ENCODE data around the gene ZNF507. TPM values are rescaled to one million over a fixed set of nuclear protein-coding genes. Genes with fewer than 3 reads are reported as not detected.

Gene ZNF507
- total RNA-seq, 2 experiments from 2014 or later = 21.4 to 21.5 TPM

DNA sequence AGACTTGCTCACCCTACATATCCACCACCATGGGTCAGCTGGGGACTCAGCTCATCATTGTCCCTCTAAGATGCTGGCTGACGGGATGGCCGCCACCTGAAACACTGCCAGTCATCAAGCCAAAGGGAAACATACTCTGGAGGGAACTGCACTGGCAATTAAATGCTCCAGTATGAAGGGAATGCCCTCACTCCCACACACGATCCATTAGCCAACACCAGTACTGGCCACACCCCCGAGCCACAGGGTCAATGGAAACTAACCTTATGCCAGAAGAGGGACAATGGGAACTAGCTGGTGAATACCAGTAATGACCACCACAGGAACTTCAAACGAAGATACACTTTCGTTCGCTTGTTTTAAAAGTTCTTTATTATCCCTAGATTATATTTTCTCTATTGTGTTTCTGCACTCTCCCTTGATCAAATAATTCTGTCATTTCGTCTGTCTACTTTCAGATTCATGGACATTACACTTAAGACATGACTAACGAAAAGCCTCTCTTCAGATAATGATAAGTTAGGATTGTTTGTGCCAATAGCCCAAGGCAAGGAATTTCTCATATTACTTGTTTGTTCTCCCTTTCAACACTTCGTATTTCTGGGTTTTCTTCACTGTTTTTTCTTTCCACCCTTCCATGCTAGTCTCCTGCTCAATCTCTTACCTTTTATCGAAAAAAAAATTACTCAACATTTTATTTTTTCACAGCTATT is 1.7 kb upstream of the ZNF507 start:
- no peak for DNase-seq
- Mint-ChIP-seq H3K9me3 (no peaks in the 10 kb centered on the region), H3K36me3 (ENCODE audit: low read depth) (peaks cover 4% of the 10 kb centered on the region), H3K27ac (no peak overlapping the region), H3K4me3 (no peak overlapping the region), H3K4me1 (ENCODE audit: low read depth) (peaks cover 16% of the 10 kb centered on the region), H3K27me3 (ENCODE audit: low read depth) (no peaks in the 10 kb centered on the region)
- CTCF ChIA-PET = no interaction called here
- intact Hi-C loops (cut with micrococcal nuclease) = loop anchor here (2.0 to 10.0 kb wide), 2 partner anchors 237 to 989 kb away; partner anchors contain the start of gene PDCD5

DNA sequence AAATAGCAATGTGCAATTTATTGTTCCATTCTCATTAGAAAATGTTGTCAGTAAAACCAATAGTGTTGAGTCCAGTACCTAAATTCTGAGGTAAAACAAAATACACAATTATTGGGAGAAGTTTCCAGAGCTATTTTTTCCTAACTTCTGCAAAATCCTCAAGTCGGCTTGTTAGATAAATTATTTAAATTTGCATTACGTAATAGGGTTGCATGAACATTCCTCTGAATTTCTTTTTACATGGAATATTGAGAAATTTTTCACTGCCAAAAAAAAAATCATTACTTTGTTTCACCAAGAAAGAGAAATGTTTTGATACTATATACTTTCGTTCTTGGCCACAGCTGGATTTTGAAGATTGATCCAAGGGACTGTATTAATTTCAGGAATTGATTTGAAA is 1.5 kb downstream of the ZNF507 start:
- CTCF ChIA-PET = interaction anchor here (1.0 kb wide), 1 partner anchor 11 kb away, joined by 7 read pairs; no protein-coding TSS in a partner anchor
- no peaks in the 10 kb centered on the region for H3K27me3 Mint-ChIP-seq (ENCODE audit: low read depth)
- DNase-seq = no peak
- no peaks in the 10 kb centered on the region for H3K9me3 Mint-ChIP-seq
- peak overlapping the region; percentile 96 for H3K4me3 Mint-ChIP-seq
- H3K27ac Mint-ChIP-seq = no peak overlapping the region
- peaks cover 25% of the 10 kb centered on the region for H3K36me3 Mint-ChIP-seq (ENCODE audit: low read depth)
- H3K4me1 Mint-ChIP-seq (ENCODE audit: low read depth) = peaks cover 45% of the 10 kb centered on the region
- intact Hi-C loops (cut with micrococcal nuclease) = loop anchor here (10.0 kb wide), 1 partner anchor 992 kb away; no protein-coding TSS in a partner anchor

DNA sequence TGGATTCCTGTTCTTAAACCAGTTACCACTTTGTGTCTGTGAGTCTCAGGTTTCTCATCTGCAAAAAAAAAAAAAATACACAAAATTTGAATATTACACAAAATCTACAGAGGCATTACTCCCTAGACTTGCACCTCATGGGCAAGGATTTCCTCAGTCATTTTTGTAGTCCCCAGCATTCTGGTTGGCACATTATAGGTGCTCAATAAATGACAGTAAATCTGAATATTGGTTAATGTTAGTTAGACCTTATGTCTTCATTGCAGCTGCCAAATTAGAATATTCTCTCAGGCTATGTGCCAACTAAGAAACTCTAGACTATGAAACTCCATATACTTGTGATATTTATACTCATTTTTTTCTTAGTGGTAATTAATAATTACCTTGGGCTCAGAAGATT is 2.2 kb downstream of the ZNF507 start:
- Mint-ChIP-seq H3K27ac (no peak overlapping the region), H3K9me3 (no peaks in the 10 kb centered on the region), H3K27me3 (ENCODE audit: low read depth) (no peaks in the 10 kb centered on the region), H3K4me3 (peak overlapping the region; percentile 45), H3K36me3 (ENCODE audit: low read depth) (peaks cover 30% of the 10 kb centered on the region), H3K4me1 (ENCODE audit: low read depth) (peaks cover 50% of the 10 kb centered on the region)
- CTCF ChIA-PET = no interaction called here
- no peak for DNase-seq
- intact Hi-C loops (cut with micrococcal nuclease) = loop anchor here (10.0 kb wide), 1 partner anchor 993 kb away; no protein-coding TSS in a partner anchor

DNA sequence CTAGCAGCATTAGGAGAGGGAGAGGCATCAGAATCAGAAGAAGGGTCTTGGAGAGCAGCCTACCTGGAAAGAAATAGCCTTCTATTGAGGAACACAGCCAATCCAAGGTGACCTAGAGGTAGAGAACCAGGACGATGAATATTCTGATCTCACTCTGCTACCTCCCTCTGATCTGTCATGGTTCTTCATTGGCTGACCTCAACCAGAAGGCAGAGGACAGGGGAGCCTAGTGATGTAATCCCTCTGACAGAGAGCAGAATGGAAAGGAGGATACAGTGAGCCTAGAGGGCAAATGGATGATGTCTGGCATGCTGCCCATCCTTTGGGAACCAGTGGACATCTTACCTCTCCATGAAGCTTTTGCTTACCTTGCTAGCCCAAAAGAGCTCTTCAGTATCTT is 3.6 kb downstream of the ZNF507 start:
- intact Hi-C loops (cut with micrococcal nuclease) = loop anchor here (10.0 kb wide), 1 partner anchor 994 kb away; no protein-coding TSS in a partner anchor
- CTCF ChIA-PET = interaction anchor here (1.0 kb wide), 1 partner anchor 10 kb away, joined by 3 read pairs; no protein-coding TSS in a partner anchor
- Mint-ChIP-seq H3K36me3 (ENCODE audit: low read depth) (peaks cover 45% of the 10 kb centered on the region), H3K4me3 (no peak overlapping the region), H3K9me3 (no peaks in the 10 kb centered on the region), H3K27me3 (ENCODE audit: low read depth) (no peaks in the 10 kb centered on the region), H3K27ac (no peak overlapping the region), H3K4me1 (ENCODE audit: low read depth) (peaks cover 57% of the 10 kb centered on the region)
- DNase-seq = no peak

DNA sequence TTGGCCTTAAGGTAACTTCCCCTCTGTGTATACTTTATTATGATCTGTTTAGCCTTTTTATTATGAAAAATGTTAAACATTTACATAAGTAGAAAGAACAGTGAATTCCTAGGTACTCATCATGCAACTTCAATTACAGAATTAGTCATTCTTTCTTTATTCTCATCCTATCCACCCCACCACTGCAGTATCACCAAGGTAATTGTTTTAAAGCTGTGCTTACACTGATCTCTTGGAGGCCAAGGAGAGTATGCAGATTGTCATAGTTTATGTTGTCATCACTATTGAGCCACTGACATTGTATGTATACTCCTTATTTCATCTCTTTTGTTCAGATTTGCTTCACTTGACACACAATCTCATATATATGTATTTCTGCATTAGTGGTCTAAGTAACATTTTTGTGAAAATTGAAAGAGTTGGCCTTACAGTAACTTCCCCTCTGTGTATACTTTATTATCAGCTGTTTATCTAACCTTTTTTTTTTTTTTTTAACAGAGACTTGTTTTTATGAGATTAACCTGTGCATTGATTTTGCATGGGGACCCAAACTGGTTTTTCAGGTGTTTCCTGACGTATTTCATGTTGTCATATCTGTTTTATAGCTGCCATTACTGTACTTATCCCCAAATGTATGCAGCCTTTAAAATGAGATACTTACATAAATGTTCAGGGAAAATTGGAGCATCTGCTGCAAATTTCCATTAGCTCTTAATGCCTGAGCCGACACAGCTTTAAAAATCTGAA is 4.5 kb downstream of the ZNF507 start:
- H3K27me3 Mint-ChIP-seq (ENCODE audit: low read depth) = no peaks in the 10 kb centered on the region
- H3K9me3 Mint-ChIP-seq = no peaks in the 10 kb centered on the region
- no peak for DNase-seq
- H3K4me3 Mint-ChIP-seq = no peak overlapping the region
- peaks cover 64% of the 10 kb centered on the region for H3K4me1 Mint-ChIP-seq (ENCODE audit: low read depth)
- intact Hi-C loops (cut with micrococcal nuclease) = loop anchor here (10.0 kb wide), 1 partner anchor 995 kb away; no protein-coding TSS in a partner anchor
- H3K36me3 Mint-ChIP-seq (ENCODE audit: low read depth) = peaks cover 53% of the 10 kb centered on the region
- CTCF ChIA-PET = interaction anchor here (0.6 to 1.0 kb wide), 2 partner anchors 11 to 1185 kb away, joined by 3 read pairs; no protein-coding TSS in a partner anchor
- H3K27ac Mint-ChIP-seq = no peak overlapping the region

DNA sequence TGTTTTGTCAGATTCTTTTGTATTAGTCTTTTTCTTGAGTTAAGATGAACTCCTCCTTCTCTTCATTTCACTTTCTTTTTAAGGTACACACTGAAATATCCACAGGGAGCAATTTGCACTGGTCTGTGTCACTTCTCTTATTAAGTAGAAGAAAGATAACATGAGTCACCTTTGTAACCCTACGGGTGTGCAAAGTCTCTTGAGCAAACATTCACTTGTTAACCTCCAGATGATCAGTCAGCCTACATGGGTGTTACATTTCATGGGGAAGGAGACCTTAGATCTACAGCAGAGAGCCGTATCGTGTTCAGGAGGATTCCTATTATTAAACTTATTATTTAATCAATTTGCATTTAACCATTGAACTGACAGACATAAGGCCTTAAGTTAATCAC is 5.1 kb downstream of the ZNF507 start:
- Mint-ChIP-seq H3K9me3 (no peaks in the 10 kb centered on the region), H3K36me3 (ENCODE audit: low read depth) (peaks cover 56% of the 10 kb centered on the region), H3K27ac (no peak overlapping the region), H3K4me3 (no peak overlapping the region), H3K27me3 (ENCODE audit: low read depth) (no peaks in the 10 kb centered on the region), H3K4me1 (ENCODE audit: low read depth) (peaks cover 70% of the 10 kb centered on the region)
- intact Hi-C loops (cut with micrococcal nuclease) = no loop called here
- CTCF ChIA-PET = interaction anchor here (0.6 kb wide), 1 partner anchor 1186 kb away, joined by 3 read pairs; no protein-coding TSS in a partner anchor
- no peak for DNase-seq

DNA sequence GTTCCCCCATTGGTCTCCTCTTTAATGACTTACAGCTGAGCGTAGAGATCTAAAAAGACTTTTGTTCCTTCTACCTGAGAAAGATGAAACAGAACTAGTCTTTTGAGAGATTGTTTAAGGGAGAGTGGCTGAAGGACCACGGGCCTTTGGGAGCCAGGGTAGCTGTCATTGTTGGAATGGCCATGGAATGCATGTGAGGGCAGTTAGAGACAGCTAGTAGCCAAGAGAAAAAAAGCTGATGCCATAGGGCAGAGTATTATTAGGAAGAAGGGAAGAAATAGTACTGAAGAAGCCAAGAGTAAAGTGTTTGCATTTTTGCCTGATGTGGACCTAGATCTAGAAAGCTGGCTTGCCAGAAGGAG is 5.6 kb downstream of the ZNF507 start:
- Mint-ChIP-seq H3K36me3 (ENCODE audit: low read depth) (peaks cover 59% of the 10 kb centered on the region), H3K4me1 (ENCODE audit: low read depth) (peaks cover 75% of the 10 kb centered on the region), H3K9me3 (no peaks in the 10 kb centered on the region), H3K27ac (peak overlapping the region; percentile 46), H3K4me3 (no peak overlapping the region), H3K27me3 (ENCODE audit: low read depth) (no peaks in the 10 kb centered on the region)
- no peak for DNase-seq
- intact Hi-C loops (cut with micrococcal nuclease) = no loop called here
- CTCF ChIA-PET = no interaction called here

DNA sequence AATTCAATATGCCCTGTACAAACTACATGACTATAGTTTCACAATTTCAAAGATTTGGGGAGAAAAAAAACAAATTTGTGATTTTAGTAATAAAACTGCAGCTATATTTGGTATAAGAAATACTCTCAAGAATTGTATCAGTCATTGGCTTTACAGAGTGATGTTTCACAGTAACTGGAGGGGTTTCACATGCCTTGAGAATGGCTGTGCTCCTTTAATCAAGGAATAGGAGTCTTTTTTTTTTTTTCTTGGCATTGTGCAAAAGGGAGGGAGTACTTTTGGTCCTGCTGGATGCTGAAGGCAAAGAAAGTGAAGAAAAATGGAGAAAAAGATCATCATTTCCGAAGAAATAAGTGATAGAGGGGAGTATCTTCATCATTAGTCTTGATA is 6.8 kb downstream of the ZNF507 start:
- intact Hi-C loops (cut with micrococcal nuclease) = no loop called here
- H3K27ac Mint-ChIP-seq = peak overlapping the region; percentile 12
- no peaks in the 10 kb centered on the region for H3K9me3 Mint-ChIP-seq
- CTCF ChIA-PET = no interaction called here
- peaks cover 77% of the 10 kb centered on the region for H3K4me1 Mint-ChIP-seq (ENCODE audit: low read depth)
- peaks cover 64% of the 10 kb centered on the region for H3K36me3 Mint-ChIP-seq (ENCODE audit: low read depth)
- no peaks in the 10 kb centered on the region for H3K27me3 Mint-ChIP-seq (ENCODE audit: low read depth)
- no peak for DNase-seq
- H3K4me3 Mint-ChIP-seq = no peak overlapping the region

DNA sequence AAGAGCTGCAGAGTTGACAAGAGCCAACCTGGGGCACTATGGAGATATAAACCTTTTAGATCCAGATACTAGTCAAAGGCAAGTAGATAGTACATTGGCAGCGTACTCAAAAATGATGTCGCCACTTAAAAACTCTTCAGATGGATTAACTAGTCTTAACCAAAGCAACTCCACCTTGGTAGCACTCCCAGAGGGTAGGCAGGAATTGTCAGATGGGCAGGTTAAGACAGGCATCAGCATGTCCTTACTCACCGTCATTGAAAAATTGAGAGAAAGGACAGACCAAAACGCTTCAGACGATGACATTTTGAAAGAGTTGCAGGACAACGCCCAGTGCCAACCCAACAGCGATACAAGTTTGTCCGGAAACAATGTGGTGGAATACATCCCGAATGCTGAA is 8.9 kb downstream of the ZNF507 start:
- Mint-ChIP-seq H3K36me3 (ENCODE audit: low read depth) (peaks cover 65% of the 10 kb centered on the region), H3K4me1 (ENCODE audit: low read depth) (peaks cover 63% of the 10 kb centered on the region), H3K27ac (no peak overlapping the region), H3K9me3 (no peaks in the 10 kb centered on the region), H3K4me3 (no peak overlapping the region), H3K27me3 (ENCODE audit: low read depth) (no peaks in the 10 kb centered on the region)
- DNase-seq = no peak
- intact Hi-C loops (cut with micrococcal nuclease) = no loop called here
- CTCF ChIA-PET = no interaction called here

DNA sequence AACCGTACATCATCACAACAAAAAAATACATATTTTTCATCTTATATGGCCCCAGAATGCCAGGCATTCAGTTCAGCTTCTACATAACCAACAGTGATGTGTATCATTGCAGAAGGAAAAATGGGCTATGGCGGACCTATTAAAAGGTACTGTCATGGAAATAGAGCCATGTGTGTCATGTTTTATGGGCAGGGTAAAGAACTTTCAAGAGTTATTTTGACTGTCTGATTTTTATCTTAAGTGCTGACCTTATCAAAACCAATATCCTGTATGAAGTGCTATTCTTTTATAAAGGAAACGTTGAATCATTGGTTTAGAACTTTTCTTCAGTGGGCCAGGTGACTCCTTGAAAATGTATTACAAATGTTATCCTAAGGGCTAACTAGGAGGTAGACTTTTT is 9.9 kb downstream of the ZNF507 start:
- Mint-ChIP-seq H3K36me3 (ENCODE audit: low read depth) (peaks cover 58% of the 10 kb centered on the region), H3K4me3 (no peak overlapping the region), H3K9me3 (no peaks in the 10 kb centered on the region), H3K27me3 (ENCODE audit: low read depth) (no peaks in the 10 kb centered on the region), H3K27ac (no peak overlapping the region), H3K4me1 (ENCODE audit: low read depth) (peaks cover 55% of the 10 kb centered on the region)
- intact Hi-C loops (cut with micrococcal nuclease) = no loop called here
- no peak for DNase-seq
- CTCF ChIA-PET = interaction anchor here (1.0 kb wide), 1 partner anchor 11 kb away, joined by 4 read pairs; no protein-coding TSS in a partner anchor

DNA sequence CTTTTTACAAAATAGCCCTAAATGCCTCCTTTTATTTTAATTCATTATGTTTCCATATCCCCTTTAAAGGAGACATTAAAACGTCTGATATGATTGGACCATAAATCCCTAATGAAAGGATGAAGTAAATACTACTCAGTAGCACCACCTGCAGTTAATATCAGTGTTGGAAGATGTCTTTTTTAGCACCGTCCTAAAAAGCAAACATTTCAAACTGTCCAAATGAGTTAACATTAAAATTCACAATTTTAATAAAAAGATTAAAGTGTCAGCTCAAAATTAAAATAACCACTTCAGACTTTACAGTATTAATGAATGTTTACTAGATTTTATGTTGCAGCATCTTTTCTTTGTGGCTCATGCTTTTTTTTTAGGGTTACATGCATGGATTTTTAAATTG is 12.3 kb downstream of the ZNF507 start:
- peaks cover 51% of the 10 kb centered on the region for H3K4me1 Mint-ChIP-seq (ENCODE audit: low read depth)
- DNase-seq = no peak
- CTCF ChIA-PET = interaction anchor here (0.6 to 1.7 kb wide), 3 partner anchors 8 to 136 kb away, joined by 3 to 7 read pairs (median 6); no protein-coding TSS in a partner anchor
- H3K27me3 Mint-ChIP-seq (ENCODE audit: low read depth) = no peaks in the 10 kb centered on the region
- intact Hi-C loops (cut with micrococcal nuclease) = no loop called here
- no peak overlapping the region for H3K27ac Mint-ChIP-seq
- no peaks in the 10 kb centered on the region for H3K9me3 Mint-ChIP-seq
- H3K4me3 Mint-ChIP-seq = no peak overlapping the region
- H3K36me3 Mint-ChIP-seq (ENCODE audit: low read depth) = peaks cover 55% of the 10 kb centered on the region

DNA sequence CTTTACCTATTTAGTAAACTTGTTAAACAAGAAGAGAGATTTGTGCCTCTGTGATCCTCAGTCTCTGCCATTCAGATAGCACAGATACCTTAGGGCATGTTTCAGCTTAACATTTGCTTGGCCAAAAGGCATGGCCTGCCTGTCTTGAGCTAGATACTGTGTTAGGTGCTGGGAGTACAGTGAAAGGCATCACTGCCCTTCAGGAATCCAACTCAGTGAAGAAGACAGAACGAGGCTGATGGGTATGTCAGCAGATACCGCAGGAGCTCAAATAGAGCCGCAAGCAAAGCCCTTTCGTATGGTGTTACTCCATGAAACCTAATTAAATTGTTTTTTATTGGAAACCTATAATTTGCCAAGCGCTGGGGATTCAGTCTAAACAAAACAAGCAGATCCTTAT is 12.9 kb downstream of the ZNF507 start:
- H3K27me3 Mint-ChIP-seq (ENCODE audit: low read depth) = no peaks in the 10 kb centered on the region
- H3K27ac Mint-ChIP-seq = no peak overlapping the region
- no peaks in the 10 kb centered on the region for H3K9me3 Mint-ChIP-seq
- no peak overlapping the region for H3K4me3 Mint-ChIP-seq
- H3K4me1 Mint-ChIP-seq (ENCODE audit: low read depth) = peaks cover 55% of the 10 kb centered on the region
- peaks cover 51% of the 10 kb centered on the region for H3K36me3 Mint-ChIP-seq (ENCODE audit: low read depth)
- intact Hi-C loops (cut with micrococcal nuclease) = no loop called here
- CTCF ChIA-PET = interaction anchor here (1.7 kb wide), 1 partner anchor 12 kb away, joined by 7 read pairs; no protein-coding TSS in a partner anchor
- no peak for DNase-seq
